Smooth muscle cell (in vitro differentiated cells): Measurements from ENCODE around the gene SURF1. TPM values are rescaled to one million over a fixed set of nuclear protein-coding genes. Genes with fewer than 3 reads are reported as not detected.
"Not testable (repeated sequence)": the region's sequence is repeated elsewhere in the genome, so short reads cannot be mapped to it uniquely, and the experiment has no call there.

Experiments
- DNase-seq: peaks from one replicate; lab custom pipeline; 2025; ENCODE audit not compliant: unreplicated experiment; lab: John Stamatoyannopoulos, UW
- H2AFZ ChIP-seq: fragments of 200-600 bp; sonication (generic); 2 replicates; pipeline ENCODE4 v1.6.0; 2016; ENCODE audit warnings: antibody characterized with exemption, low read depth, mild to moderate bottlenecking
- H3F3A ChIP-seq: fragments of 200-600 bp; sonication (generic); 2 replicates; pipeline ENCODE4 v1.6.0; 2017; ENCODE audit warnings: antibody characterized with exemption, low read depth
- H3K27ac ChIP-seq: fragments of 200-600 bp; sonication (generic); 2 replicates; pipeline ENCODE4 v1.5.1; 2016; ENCODE audit warnings: low read depth, mild to moderate bottlenecking
- H3K27me3 ChIP-seq: fragments of 200-600 bp; sonication (generic); 2 replicates; pipeline ENCODE4 v1.6.1; 2016; ENCODE audit warnings: low read depth, mild to moderate bottlenecking
- H3K36me3 ChIP-seq: fragments of 200-600 bp; sonication (generic); 2 replicates; pipeline ENCODE4 v1.5.1; 2016; ENCODE audit warnings: low read depth
- H3K4me1 ChIP-seq: fragments of 200-600 bp; sonication (generic); 2 replicates; pipeline ENCODE4 v1.5.1; 2016; ENCODE audit warnings: low read depth
- H3K4me2 ChIP-seq: fragments of 200-600 bp; sonication (generic); 2 replicates; pipeline ENCODE4 v1.6.0; 2016; ENCODE audit warnings: mild to moderate bottlenecking
- H3K4me3 ChIP-seq: fragments of 200-600 bp; sonication (generic); 2 replicates; pipeline ENCODE4 v1.5.1; 2016; ENCODE audit warnings: mild to moderate bottlenecking
- H3K79me2 ChIP-seq: fragments of 200-600 bp; sonication (generic); 2 replicates; pipeline ENCODE4 v1.6.0; 2016; ENCODE audit warnings: low read depth, mild to moderate bottlenecking
- H3K9ac ChIP-seq: fragments of 200-600 bp; sonication (generic); 2 replicates; pipeline ENCODE4 v1.6.0; 2016; ENCODE audit warnings: low read depth
- H3K9me3 ChIP-seq: fragments of 200-600 bp; sonication (generic); replicated peaks from 2 replicates; pipeline ENCODE4 v1.5.1; 2016; ENCODE audit warnings: low read depth
- H4K20me1 ChIP-seq: fragments of 200-600 bp; sonication (generic); 2 replicates; pipeline ENCODE4 v1.6.0; 2016; ENCODE audit warnings: low read depth
- CTCF ChIP-seq: fragments of 200-600 bp; sonication (generic); IDR thresholded peaks from 2 replicates; pipeline ENCODE4 v1.5.1; 2017; ENCODE audit warnings: borderline replicate concordance, mild to moderate bottlenecking, antibody characterized with exemption; ENCODE audit not compliant: insufficient read depth, poor library complexity, severe bottlenecking
- WGBS: methylation state at CpG from one replicate; pipeline ENCODE4 v1.1.7; 2016; ENCODE audit warnings: low lambda C conversion rate; 5-methylcytosine and 5-hydroxymethylcytosine counted together
- polyA plus RNA-seq: library from polyadenylated mRNA; unstranded; fragments of >200 nt; fragmentation: Nextera tagmentation; extraction: Ambion mirVana; gene quantifications from 2 replicates; pipeline ENCODE4 v1.2.1, GENCODE V29; 2016
- total RNA-seq: library from RNA; depleted of rRNA; stranded (reverse); fragments of >200 nt; gene quantifications from 2 replicates; pipeline ENCODE4 v1.2.3, GENCODE V29; 2014

Gene SURF1
- total and polyA plus RNA-seq, 2 experiments from 2014 or later: 33.5 to 60.7 TPM

GRCh38 chr9:133393399-133393798 is 37.1 kb upstream of the SURF1 start:
- Histone ChIP-seq H3K9ac (no peak overlapping the region), H2AFZ (no peak overlapping the region), H3K36me3 (no peaks in the 10 kb centered on the region), H3K27ac (no peak overlapping the region), H3K4me3 (no peak overlapping the region), H3K9me3 (no peaks in the 10 kb centered on the region), H3K4me2 (no peak overlapping the region), H3F3A (no peaks in the 10 kb centered on the region), H3K4me1 (no peaks in the 10 kb centered on the region), H4K20me1 (no peaks in the 10 kb centered on the region), H3K79me2 (no peaks in the 10 kb centered on the region), H3K27me3 (no peaks in the 10 kb centered on the region)
- WGBS: 100% methylated on average over 1 of the region's 3 CpGs
- no peak for TF ChIP-seq CTCF
- no peak for DNase-seq

- H3K9ac ChIP-seq, DNase-seq, H3K79me2 ChIP-seq, H3K4me2 ChIP-seq, H3K27ac ChIP-seq, H2AFZ ChIP-seq, H3K27me3 ChIP-seq, H3K9me3 ChIP-seq, H3K36me3 ChIP-seq, H3K4me1 ChIP-seq, H3F3A ChIP-seq, H4K20me1 ChIP-seq, H3K4me3 ChIP-seq: not testable (repeated sequence)
- 95% methylated on average over 3 of the region's 3 CpGs for WGBS
Measured at GRCh38 chr9:133392308-133392707, 36.0 kb upstream of the SURF1 start.

GRCh38 chr9:133391449-133391848 is 35.2 kb upstream of the SURF1 start:
- 72% methylated on average over 3 of the region's 4 CpGs for WGBS
- not testable (repeated sequence) for H3K36me3 ChIP-seq, H3K4me3 ChIP-seq, H3K4me1 ChIP-seq, H4K20me1 ChIP-seq, H3K27me3 ChIP-seq, H3F3A ChIP-seq, H3K9me3 ChIP-seq, H3K9ac ChIP-seq, H3K4me2 ChIP-seq, H2AFZ ChIP-seq, H3K79me2 ChIP-seq, H3K27ac ChIP-seq, DNase-seq

DNA sequence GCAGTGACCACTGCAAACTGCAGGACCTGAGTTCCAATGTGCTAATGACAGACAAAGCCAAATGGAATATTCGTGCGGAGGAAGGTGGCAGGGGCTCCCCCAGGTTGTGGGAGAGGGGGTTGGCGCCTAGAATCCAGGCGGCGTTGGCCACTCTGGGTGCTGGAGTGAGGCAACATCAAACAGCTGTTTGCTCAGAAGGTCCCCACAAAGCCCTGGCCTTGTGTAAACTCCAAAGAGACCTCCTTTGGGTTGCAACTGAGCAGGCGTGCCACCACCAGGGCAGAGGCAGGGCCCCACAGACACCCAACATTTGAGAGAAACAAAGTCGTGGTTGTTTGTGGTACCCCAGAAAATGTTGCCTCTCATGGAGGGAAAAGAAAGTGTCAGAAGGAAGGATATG is 34.4 kb upstream of the SURF1 start:
- H3K36me3 ChIP-seq: no peaks in the 10 kb centered on the region
- 93% methylated on average over 7 of the region's 7 CpGs for WGBS
- TF ChIP-seq CTCF: no peak
- H3K4me3 ChIP-seq: no peak overlapping the region
- no peak overlapping the region for H3K4me2 ChIP-seq
- no peaks in the 10 kb centered on the region for H3K79me2 ChIP-seq
- H3K9me3 ChIP-seq: no peaks in the 10 kb centered on the region
- no peaks in the 10 kb centered on the region for H3F3A ChIP-seq
- H3K9ac ChIP-seq: no peak overlapping the region
- no peak overlapping the region for H3K27ac ChIP-seq
- no peaks in the 10 kb centered on the region for H3K4me1 ChIP-seq
- H3K27me3 ChIP-seq: no peaks in the 10 kb centered on the region
- no peaks in the 10 kb centered on the region for H4K20me1 ChIP-seq
- no peak overlapping the region for H2AFZ ChIP-seq
- DNase-seq: no peak

DNA sequence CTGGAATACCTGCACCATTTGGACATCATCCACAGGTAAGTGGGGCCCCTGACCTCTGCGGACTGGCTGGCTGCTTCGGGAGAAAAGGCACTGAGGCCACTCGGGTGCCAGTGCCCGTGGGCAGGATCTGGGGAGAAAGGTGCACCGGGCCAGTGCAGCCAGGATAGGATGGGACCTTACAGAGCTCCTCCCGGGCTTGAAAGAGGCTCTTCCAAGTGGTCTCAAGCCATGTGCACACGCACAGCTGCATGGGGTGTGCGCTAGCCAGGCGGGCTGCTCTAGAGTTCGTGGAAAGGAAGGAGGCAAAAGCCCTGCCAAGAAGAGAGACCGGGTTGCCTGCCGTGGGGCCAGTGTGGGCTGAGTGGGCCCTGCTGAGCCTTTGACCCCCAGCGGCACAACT is 33.3 kb upstream of the SURF1 start:
- H3F3A ChIP-seq: no peaks in the 10 kb centered on the region
- no peak overlapping the region for H2AFZ ChIP-seq
- DNase-seq: no peak
- H3K27me3 ChIP-seq: no peaks in the 10 kb centered on the region
- H3K4me1 ChIP-seq: no peaks in the 10 kb centered on the region
- H3K9ac ChIP-seq: no peak overlapping the region
- H4K20me1 ChIP-seq: no peaks in the 10 kb centered on the region
- H3K9me3 ChIP-seq: no peaks in the 10 kb centered on the region
- no peak overlapping the region for H3K27ac ChIP-seq
- 94% methylated on average over 13 of the region's 13 CpGs for WGBS
- no peak overlapping the region for H3K4me2 ChIP-seq
- no peak for TF ChIP-seq CTCF
- no peaks in the 10 kb centered on the region for H3K36me3 ChIP-seq
- H3K4me3 ChIP-seq: no peak overlapping the region
- no peaks in the 10 kb centered on the region for H3K79me2 ChIP-seq
